ENCODE data around the gene PFAS.

Gene PFAS

DNA sequence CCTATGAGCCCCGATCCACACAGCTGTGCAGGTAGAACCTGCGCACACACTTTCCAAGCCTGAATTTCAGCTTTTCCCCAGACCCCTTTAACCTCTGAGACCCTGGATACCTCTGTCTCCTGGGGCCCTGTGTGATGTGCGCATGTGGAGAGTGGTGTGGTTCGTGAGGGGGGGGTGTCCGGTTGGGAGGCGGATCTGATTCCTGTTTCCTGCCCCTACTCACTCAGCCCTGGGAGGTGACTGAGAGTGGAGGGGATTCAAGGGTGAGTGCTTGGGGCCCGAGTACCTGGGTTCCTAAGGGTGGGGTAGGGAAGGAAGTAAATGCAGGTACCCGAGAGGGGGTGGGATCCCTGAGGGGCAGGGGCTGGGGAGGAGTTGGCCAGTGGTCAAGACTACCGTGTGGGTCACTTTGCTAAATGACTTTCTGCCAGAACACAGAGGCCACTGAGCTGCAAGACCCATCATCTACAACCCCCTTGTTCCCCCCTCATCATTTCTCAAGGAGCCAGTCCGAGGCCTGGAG is 61.6 kb downstream of the PFAS start:
- Histone ChIP-seq H3K9me3 (ENCODE audit: control insufficient read depth, low read length) (no peaks in the 10 kb centered on the region), H3K4me3 (ENCODE audit: low read length) (no peak overlapping the region), H3K36me3 (ENCODE audit: control insufficient read depth, insufficient read depth, low read length) (no peaks in the 10 kb centered on the region), H3K9ac (ENCODE audit: low read length) (no peak overlapping the region), H3K4me1 (ENCODE audit: control insufficient read depth, insufficient read depth, low read length) (no peaks in the 10 kb centered on the region), H3K27me3 (ENCODE audit: control insufficient read depth, insufficient read depth, low read length) (peaks cover 39% of the 10 kb centered on the region)

- H3K27me3 ChIP-seq (ENCODE audit: control insufficient read depth, insufficient read depth, low read length) = peaks cover 43% of the 10 kb centered on the region
- H3K9ac ChIP-seq (ENCODE audit: low read length) = no peak overlapping the region
These were observed 62.2 kb downstream of the PFAS start for GRCh38 chr17:8311131-8311790.

DNA sequence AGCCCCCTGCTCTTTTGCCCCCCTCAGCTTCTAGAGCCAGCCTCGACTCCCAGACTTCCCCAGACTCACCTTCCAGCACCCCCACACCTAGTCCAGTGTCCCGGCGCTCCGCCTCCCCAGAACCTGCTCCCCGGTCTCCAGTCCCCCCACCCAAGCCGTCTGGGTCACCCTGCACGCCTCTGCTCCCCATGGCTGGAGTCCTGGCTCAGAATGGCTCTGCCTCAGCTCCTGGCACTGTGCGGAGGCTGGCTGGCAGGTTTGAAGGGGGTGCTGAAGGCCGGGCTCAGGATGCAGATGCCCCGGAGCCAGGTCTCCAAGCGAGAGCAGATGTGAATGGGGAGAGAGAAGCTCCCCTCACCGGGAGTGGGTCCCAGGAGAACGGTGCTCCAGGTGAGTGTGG is 63.2 kb downstream of the PFAS start:
- no peaks in the 10 kb centered on the region for H3K4me1 ChIP-seq (ENCODE audit: control insufficient read depth, insufficient read depth, low read length)
- H3K9ac ChIP-seq (ENCODE audit: low read length) = no peak overlapping the region
- no peak overlapping the region for H3K4me3 ChIP-seq (ENCODE audit: low read length)
- H3K27me3 ChIP-seq (ENCODE audit: control insufficient read depth, insufficient read depth, low read length) = peaks cover 43% of the 10 kb centered on the region
- H3K9me3 ChIP-seq (ENCODE audit: control insufficient read depth, low read length) = no peaks in the 10 kb centered on the region
- no peaks in the 10 kb centered on the region for H3K36me3 ChIP-seq (ENCODE audit: control insufficient read depth, insufficient read depth, low read length)

More at GRCh38 chr17:8311131-8311790, 62.2 kb downstream of the PFAS start:
- Histone ChIP-seq H3K4me3 (ENCODE audit: low read length) (no peak overlapping the region), H3K9me3 (ENCODE audit: control insufficient read depth, low read length) (no peaks in the 10 kb centered on the region), H3K36me3 (ENCODE audit: control insufficient read depth, insufficient read depth, low read length) (no peaks in the 10 kb centered on the region), H3K4me1 (ENCODE audit: control insufficient read depth, insufficient read depth, low read length) (no peaks in the 10 kb centered on the region)

DNA sequence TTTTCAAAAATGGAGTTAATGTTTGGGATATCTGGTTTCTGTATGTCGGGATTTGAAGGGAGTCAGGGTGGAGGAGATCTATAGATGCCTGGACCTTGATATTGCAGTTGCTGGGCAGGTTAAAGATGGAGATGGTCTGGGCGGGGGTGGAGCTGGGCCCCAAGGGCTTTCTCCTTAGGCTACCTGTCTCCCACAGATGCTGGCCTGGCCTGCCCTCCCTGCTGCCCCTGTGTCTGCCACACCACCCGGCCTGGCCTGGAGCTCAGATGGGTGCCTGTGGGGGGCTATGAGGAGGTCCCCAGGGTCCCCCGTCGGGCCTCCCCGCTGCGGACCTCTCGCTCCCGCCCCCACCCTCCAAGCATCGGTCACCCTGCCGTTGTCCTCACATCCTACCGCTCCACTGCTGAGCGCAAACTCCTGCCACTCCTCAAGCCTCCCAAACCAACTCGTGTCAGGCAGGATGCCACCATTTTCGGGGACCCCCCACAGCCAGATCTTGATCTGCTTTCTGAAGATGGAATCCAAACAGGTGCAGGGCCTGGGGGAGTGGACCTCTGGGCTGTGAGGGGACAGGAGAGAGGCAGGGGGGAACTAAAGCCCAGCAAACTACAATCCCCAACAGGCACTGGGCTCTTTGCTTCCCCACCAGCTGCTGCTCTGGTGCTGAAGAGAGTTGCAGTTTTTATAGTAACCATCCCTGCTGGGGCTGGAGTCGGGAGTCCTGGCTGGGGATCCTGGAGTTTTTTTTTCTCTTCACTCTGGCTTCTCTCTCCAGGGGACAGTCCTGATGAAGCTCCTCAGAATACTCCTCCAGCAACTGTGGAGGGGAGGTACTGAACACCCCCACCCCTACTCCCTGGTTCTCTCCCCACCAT is 63.9 kb downstream of the PFAS start:
- peaks cover 45% of the 10 kb centered on the region for H3K27me3 ChIP-seq (ENCODE audit: control insufficient read depth, insufficient read depth, low read length)
- no peak overlapping the region for H3K9ac ChIP-seq (ENCODE audit: low read length)
- no peaks in the 10 kb centered on the region for H3K4me1 ChIP-seq (ENCODE audit: control insufficient read depth, insufficient read depth, low read length)
- H3K9me3 ChIP-seq (ENCODE audit: control insufficient read depth, low read length) = no peaks in the 10 kb centered on the region
- no peaks in the 10 kb centered on the region for H3K36me3 ChIP-seq (ENCODE audit: control insufficient read depth, insufficient read depth, low read length)
- no peak overlapping the region for H3K4me3 ChIP-seq (ENCODE audit: low read length)

DNA sequence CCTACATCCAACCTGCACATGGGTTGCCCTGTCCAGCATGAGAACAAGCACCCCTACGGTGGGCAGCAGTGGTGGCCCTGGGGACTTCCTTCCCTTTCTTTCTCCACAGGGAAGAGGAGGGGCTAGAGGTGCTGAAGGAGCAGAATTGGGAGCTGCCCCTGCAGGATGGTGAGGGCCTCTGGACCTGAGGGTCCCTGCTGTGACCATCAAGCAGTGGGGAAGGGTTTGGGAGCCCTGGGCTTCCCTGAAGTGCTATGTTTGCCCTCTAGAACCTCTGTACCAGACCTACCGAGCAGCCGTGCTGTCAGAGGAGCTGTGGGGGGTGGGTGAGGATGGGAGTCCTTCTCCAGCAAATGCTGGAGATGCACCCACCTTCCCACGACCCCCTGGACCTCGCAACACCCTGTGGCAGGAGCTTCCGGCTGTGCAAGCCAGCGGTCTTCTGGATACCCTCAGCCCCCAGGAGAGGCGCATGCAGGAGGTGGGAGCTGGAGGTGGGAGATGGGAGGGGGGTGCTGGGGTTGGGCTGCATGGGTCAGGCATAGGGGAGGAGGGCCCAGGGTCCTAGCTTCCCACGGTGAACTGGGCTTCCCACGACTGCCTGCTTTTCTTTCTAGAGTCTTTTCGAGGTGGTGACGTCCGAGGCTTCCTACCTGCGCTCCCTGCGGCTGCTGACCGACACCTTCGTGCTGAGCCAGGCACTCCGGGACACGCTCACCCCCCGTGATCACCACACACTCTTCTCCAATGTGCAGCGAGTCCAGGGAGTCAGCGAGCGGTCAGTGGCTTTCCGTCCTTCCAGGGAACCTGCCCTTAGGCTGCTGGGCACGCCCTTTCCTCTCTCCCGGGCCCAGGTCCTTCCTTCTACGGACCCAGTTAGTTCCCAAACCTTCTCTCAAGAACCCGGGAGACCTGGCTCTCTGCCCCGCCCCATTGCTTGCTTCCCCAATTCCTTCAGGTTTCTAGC is 66.0 kb downstream of the PFAS start:
- no peaks in the 10 kb centered on the region for H3K4me1 ChIP-seq (ENCODE audit: control insufficient read depth, insufficient read depth, low read length)
- peaks cover 54% of the 10 kb centered on the region for H3K27me3 ChIP-seq (ENCODE audit: control insufficient read depth, insufficient read depth, low read length)
- no peak overlapping the region for H3K9ac ChIP-seq (ENCODE audit: low read length)
- H3K36me3 ChIP-seq (ENCODE audit: control insufficient read depth, insufficient read depth, low read length) = no peaks in the 10 kb centered on the region
- no peaks in the 10 kb centered on the region for H3K9me3 ChIP-seq (ENCODE audit: control insufficient read depth, low read length)
- no peak overlapping the region for H3K4me3 ChIP-seq (ENCODE audit: low read length)

- Histone ChIP-seq H3K36me3 (ENCODE audit: control insufficient read depth, insufficient read depth, low read length) (no peaks in the 10 kb centered on the region), H3K4me3 (ENCODE audit: low read length) (no peak overlapping the region), H3K27me3 (ENCODE audit: control insufficient read depth, insufficient read depth, low read length) (peaks cover 50% of the 10 kb centered on the region), H3K9me3 (ENCODE audit: control insufficient read depth, low read length) (no peaks in the 10 kb centered on the region), H3K9ac (ENCODE audit: low read length) (no peak overlapping the region), H3K4me1 (ENCODE audit: control insufficient read depth, insufficient read depth, low read length) (no peaks in the 10 kb centered on the region)
These were observed 66.7 kb downstream of the PFAS start for GRCh38 chr17:8315764-8316217.

DNA sequence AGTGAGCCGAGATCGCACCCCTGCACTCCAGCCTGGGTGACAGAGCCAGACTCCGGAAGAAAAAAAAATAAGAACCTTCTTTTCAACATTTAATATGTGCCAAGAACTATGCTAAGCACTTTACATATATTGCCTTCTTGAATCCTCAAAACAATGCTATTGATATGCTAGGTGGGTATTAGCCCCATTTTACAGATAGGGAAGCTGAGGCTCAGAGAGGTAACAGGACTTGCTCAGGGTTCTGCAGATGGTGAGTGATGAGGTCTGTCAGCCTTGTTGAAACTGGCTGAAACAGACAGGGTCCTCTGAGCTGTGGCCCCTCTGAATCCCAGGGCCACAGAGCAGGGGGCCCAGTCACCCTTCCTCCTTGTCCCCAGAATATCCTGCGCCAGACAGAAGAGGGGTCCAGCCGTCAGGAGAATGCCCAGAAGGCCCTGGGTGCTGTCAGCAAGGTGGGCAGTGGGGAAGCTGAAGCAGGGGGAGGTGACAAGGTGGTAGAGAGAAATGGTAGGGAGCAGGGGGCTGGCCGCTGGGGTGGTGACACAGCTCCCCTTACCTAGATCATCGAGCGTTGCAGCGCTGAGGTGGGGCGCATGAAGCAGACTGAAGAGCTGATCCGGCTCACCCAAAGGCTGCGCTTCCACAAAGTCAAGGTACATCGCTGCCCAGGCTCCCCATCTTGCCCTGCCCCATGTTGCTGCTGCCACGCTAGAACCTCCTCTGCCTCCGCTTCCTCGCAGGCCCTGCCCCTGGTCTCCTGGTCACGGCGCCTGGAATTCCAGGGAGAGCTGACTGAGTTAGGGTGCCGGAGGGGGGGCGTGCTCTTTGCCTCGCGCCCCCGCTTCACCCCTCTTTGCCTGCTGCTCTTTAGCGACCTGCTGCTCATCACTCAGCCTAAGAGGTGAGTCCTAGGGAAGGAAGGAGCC is 69.2 kb downstream of the PFAS start:
- no peaks in the 10 kb centered on the region for H3K36me3 ChIP-seq (ENCODE audit: control insufficient read depth, insufficient read depth, low read length)
- H3K9me3 ChIP-seq (ENCODE audit: control insufficient read depth, low read length) = no peaks in the 10 kb centered on the region
- no peaks in the 10 kb centered on the region for H3K4me1 ChIP-seq (ENCODE audit: control insufficient read depth, insufficient read depth, low read length)
- H3K9ac ChIP-seq (ENCODE audit: low read length) = no peak overlapping the region
- no peak overlapping the region for H3K4me3 ChIP-seq (ENCODE audit: low read length)
- peaks cover 34% of the 10 kb centered on the region for H3K27me3 ChIP-seq (ENCODE audit: control insufficient read depth, insufficient read depth, low read length)
